ENCODE results near the gene ZNF184. TPM values are rescaled to one million over a fixed set of nuclear protein-coding genes. Genes with fewer than 3 reads are reported as not detected.

The ZNF184 gene
- total and polyA plus RNA-seq, 4 donors = 1.4 to 11.9 (median 3.7) TPM

DNA sequence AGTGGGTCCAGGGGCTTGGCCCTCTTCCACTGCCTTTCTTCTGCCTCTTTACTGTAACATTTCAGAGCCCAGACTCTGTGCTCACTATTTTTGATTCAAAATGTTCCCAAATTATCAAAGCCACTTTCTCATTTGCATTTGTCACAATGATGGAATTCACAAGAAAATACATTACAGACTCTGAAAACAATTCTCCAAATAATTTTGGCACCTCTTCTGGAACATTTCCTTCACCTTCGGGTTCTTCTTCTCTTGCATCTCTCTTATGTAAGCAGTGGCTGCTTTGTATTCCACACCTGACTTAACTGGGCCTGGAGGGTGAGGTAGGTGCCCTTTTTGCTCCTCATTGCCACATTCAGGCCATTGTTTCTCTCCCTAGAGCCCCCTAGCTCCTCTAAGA is 30.0 kb downstream of the ZNF184 start:
- 83 to 89% methylated on average over 1 of the region's 1 CpG for WGBS, 2 donors
- H3K9me3 ChIP-seq (ENCODE audit: control insufficient read depth in 4 of 4, insufficient read depth in 3 of 4, low read length in 3 of 4) = peaks cover 0 to 13% (median 9%) of the 10 kb centered on the region in 4 donors
- no peak for DNase-seq

DNA sequence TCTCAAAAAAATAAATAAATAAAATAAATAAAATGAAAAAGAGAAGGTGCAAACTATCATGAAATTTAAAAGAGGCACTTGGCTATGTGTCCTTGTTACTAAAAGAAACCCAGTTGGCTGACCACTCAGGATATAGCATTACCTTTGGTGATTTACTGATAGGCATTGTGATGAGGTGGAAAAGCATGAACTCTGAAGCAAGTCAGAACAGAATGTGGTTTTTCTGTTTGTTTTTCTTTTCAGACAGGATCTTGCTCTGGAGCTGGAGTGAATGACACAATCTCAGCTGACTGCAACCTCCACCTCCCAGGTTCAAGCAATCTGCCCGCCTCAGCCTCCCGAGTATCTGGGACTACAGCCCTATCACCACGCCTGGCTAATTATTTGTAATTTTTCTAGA is 31.9 kb downstream of the ZNF184 start:
- 94 to 95% methylated on average over 3 of the region's 3 CpGs for WGBS, 2 donors
- Histone ChIP-seq H3K36me3 (ENCODE audit: control insufficient read depth in 4 of 4, insufficient read depth in 4 of 4, low read length in 4 of 4) (no peaks in the 10 kb centered on the region), H3K4me1 (ENCODE audit: control insufficient read depth in 5 of 5, insufficient read depth in 5 of 5, low read length in 5 of 5) (no peaks in the 10 kb centered on the region), H3K27me3 (ENCODE audit: control insufficient read depth in 3 of 3, insufficient read depth in 3 of 3, low read length in 2 of 3) (no peaks in the 10 kb centered on the region), H3K27ac (ENCODE audit: low read depth in 1 of 2, low read length in 1 of 2) (no peak overlapping the region), H3K9ac (ENCODE audit: insufficient read depth in 1 of 2, low read length in 2 of 2) (no peak overlapping the region), H3K4me3 (no peak overlapping the region), H3K9me3 (ENCODE audit: control insufficient read depth in 4 of 4, insufficient read depth in 3 of 4, low read length in 3 of 4) (peaks cover 0 to 7% (median 4%) of the 10 kb centered on the region in 4 donors)
- TF ChIP-seq, protein P1, sequence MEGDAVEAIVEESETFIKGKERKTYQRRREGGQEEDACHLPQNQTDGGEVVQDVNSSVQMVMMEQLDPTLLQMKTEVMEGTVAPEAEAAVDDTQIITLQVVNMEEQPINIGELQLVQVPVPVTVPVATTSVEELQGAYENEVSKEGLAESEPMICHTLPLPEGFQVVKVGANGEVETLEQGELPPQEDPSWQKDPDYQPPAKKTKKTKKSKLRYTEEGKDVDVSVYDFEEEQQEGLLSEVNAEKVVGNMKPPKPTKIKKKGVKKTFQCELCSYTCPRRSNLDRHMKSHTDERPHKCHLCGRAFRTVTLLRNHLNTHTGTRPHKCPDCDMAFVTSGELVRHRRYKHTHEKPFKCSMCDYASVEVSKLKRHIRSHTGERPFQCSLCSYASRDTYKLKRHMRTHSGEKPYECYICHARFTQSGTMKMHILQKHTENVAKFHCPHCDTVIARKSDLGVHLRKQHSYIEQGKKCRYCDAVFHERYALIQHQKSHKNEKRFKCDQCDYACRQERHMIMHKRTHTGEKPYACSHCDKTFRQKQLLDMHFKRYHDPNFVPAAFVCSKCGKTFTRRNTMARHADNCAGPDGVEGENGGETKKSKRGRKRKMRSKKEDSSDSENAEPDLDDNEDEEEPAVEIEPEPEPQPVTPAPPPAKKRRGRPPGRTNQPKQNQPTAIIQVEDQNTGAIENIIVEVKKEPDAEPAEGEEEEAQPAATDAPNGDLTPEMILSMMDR (IDR thresholded peaks at IDR 0.05; ENCODE audit: control extremely low read depth, extremely low read depth) = no peak
- ATAC-seq (ENCODE audit: insufficient read depth, low FRiP score) (no peak), DNase-seq (no peak)

More for the DNA sequence above, 30.0 kb downstream of the ZNF184 start:
- Histone ChIP-seq H3K4me1 (ENCODE audit: control insufficient read depth in 5 of 5, insufficient read depth in 5 of 5, low read length in 5 of 5) (no peaks in the 10 kb centered on the region), H3K27me3 (ENCODE audit: control insufficient read depth in 3 of 3, insufficient read depth in 3 of 3, low read length in 2 of 3) (no peaks in the 10 kb centered on the region), H3K9ac (ENCODE audit: insufficient read depth in 1 of 2, low read length in 2 of 2) (no peak overlapping the region), H3K36me3 (ENCODE audit: control insufficient read depth in 4 of 4, insufficient read depth in 4 of 4, low read length in 4 of 4) (no peaks in the 10 kb centered on the region), H3K4me3 (no peak overlapping the region), H3K27ac (ENCODE audit: low read depth in 1 of 2, low read length in 1 of 2) (no peak overlapping the region)
- ATAC-seq (ENCODE audit: insufficient read depth, low FRiP score) = no peak
- TF ChIP-seq, protein P1 (IDR thresholded peaks at IDR 0.05; ENCODE audit: control extremely low read depth, extremely low read depth) = no peak

DNA sequence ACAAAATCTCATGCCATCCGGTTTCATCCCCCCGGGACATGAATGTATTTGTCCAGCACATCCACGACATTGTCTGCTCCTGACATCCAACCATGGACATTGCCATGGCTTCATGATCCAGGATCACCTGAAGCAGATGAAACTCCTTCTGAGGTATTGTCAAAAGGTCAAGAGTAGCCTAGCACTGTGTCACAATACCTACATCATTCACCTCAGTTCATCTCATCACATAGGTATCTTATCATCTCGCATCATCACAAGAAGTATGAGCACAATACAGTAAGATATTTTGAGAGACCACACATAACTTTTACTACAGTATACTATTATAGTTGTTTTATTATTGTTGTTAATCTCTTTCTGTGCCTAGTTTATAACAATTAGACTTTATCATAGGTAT is 33.5 kb downstream of the ZNF184 start:
- Histone ChIP-seq H3K9ac (ENCODE audit: insufficient read depth in 1 of 2, low read length in 2 of 2) (no peak overlapping the region), H3K4me1 (ENCODE audit: control insufficient read depth in 5 of 5, insufficient read depth in 5 of 5, low read length in 5 of 5) (no peaks in the 10 kb centered on the region), H3K27me3 (ENCODE audit: control insufficient read depth in 3 of 3, insufficient read depth in 3 of 3, low read length in 2 of 3) (no peaks in the 10 kb centered on the region), H3K9me3 (ENCODE audit: control insufficient read depth in 4 of 4, insufficient read depth in 3 of 4, low read length in 3 of 4) (peaks cover 0 to 5% (median 0%) of the 10 kb centered on the region in 4 donors), H3K27ac (ENCODE audit: low read depth in 1 of 2, low read length in 1 of 2) (no peak overlapping the region), H3K4me3 (no peak overlapping the region), H3K36me3 (ENCODE audit: control insufficient read depth in 4 of 4, insufficient read depth in 4 of 4, low read length in 4 of 4) (no peaks in the 10 kb centered on the region)
- ATAC-seq (ENCODE audit: insufficient read depth, low FRiP score) = no peak
- 98% methylated on average over 4 of the region's 4 CpGs for WGBS, 2 donors
- TF ChIP-seq, protein P1 (IDR thresholded peaks at IDR 0.05; ENCODE audit: control extremely low read depth, extremely low read depth) = no peak
- no peak for DNase-seq

DNA sequence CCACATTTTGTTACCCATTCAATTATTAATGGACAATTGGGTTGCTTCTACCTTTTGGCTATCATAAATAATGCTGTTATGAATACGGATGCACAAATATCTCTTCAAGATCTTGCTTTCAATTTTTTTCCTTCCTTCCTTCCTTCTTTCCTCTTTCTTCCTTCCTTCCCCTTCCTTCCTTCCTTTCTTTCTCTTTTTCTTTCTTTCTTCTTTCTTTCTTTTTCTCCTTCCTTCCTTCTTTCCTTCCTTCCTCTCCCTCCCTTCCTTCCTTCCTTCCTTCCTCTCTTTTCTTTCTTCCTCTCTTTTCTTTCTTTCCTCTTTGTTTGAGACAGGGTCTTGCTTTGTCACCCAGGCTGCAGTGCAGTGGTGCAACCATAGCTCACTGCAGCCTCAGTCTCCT is 39.2 kb downstream of the ZNF184 start:
- Histone ChIP-seq H3K36me3 (ENCODE audit: control insufficient read depth in 4 of 4, insufficient read depth in 4 of 4, low read length in 4 of 4) (no peaks in the 10 kb centered on the region), H3K4me1 (ENCODE audit: control insufficient read depth in 5 of 5, insufficient read depth in 5 of 5, low read length in 5 of 5) (no peaks in the 10 kb centered on the region), H3K9me3 (ENCODE audit: control insufficient read depth in 4 of 4, insufficient read depth in 3 of 4, low read length in 3 of 4) (peaks cover 0 to 2% (median under 1%) of the 10 kb centered on the region in 4 donors), H3K9ac (ENCODE audit: insufficient read depth in 1 of 2, low read length in 2 of 2) (no peak overlapping the region), H3K27me3 (ENCODE audit: control insufficient read depth in 3 of 3, insufficient read depth in 3 of 3, low read length in 2 of 3) (no peaks in the 10 kb centered on the region), H3K27ac (ENCODE audit: low read depth in 1 of 2, low read length in 1 of 2) (no peak overlapping the region), H3K4me3 (no peak overlapping the region)
- ATAC-seq (ENCODE audit: insufficient read depth, low FRiP score) = no peak
- no peak for DNase-seq
- 81 to 89% methylated on average over 1 of the region's 1 CpG for WGBS, 2 donors
- TF ChIP-seq, protein P1 (IDR thresholded peaks at IDR 0.05; ENCODE audit: control extremely low read depth, extremely low read depth) = no peak
